Colonic mucosa (tissue), 4 donors: ENCODE measurements around the gene CFAP74. TPM values are rescaled to one million over a fixed set of nuclear protein-coding genes. Genes with fewer than 3 reads are reported as not detected.

ENCODE experiments used
- DNase-seq: peaks from one replicate; pipeline ENCODE4 v3.0.0-alpha.2; 2020
- H3K27ac ChIP-seq: fragments of 200-600 bp; one replicate; pipeline ENCODE4 v1.8.0; 2021
- H3K27me3 ChIP-seq: fragments of 200-600 bp; one replicate; pipeline ENCODE4 v1.8.0; 2021
- H3K36me3 ChIP-seq: fragments of 200-600 bp; one replicate; pipeline ENCODE4 v1.8.0; 2021
- H3K4me1 ChIP-seq: fragments of 200-600 bp; one replicate; pipeline ENCODE4 v1.8.0; 2021; ENCODE audit warnings: mild to moderate bottlenecking
- H3K4me3 ChIP-seq: fragments of 200-600 bp; one replicate; pipeline ENCODE4 v1.8.0; 2021
- H3K9ac ChIP-seq, 2 donors: one replicate each; pipeline ENCODE4 v1.7.0; 2013; ENCODE audit warnings: control low read depth in 2 of 2, low read depth in 2 of 2, low read length in 2 of 2
- H3K9me3 ChIP-seq: fragments of 200-600 bp; one replicate; pipeline ENCODE4 v1.8.0; 2021
- intact Hi-C: fragments of 100-400 bp; cut with DNase I; formaldehyde crosslinking; loops from one replicate; pipeline ENCODE4 v1.14.1; 2022
- total RNA-seq, 2 donors: library from RNA; stranded (reverse); fragmentation: NEBNext Ultra II Directional in 1 of 2; extraction: Animal tissue kit (Norgen Biotek cat#: 25700) in 1 of 2; gene quantifications; one replicate each; pipeline ENCODE4 v1.2.1, GENCODE V29; 2021
- TF ChIP-seq, protein P1 (sequence below): fragments of 200-600 bp; IDR thresholded peaks from one replicate; pipeline ENCODE4 v1.8.0; 2022; ENCODE audit warnings: antibody characterized with exemption, mild to moderate bottlenecking
- donor health status: healthy.
- donor health status: DM: no; HTN: no; CAD: no.
- donor health status: DM: no; HTN: no; CAD: no.

Gene CFAP74
- total RNA-seq, 2 donors from 2014 or later: 0.10 to 0.16 TPM

- peaks cover 19% of the 10 kb centered on the region for H3K4me1 ChIP-seq
- TF ChIP-seq, protein P1, sequence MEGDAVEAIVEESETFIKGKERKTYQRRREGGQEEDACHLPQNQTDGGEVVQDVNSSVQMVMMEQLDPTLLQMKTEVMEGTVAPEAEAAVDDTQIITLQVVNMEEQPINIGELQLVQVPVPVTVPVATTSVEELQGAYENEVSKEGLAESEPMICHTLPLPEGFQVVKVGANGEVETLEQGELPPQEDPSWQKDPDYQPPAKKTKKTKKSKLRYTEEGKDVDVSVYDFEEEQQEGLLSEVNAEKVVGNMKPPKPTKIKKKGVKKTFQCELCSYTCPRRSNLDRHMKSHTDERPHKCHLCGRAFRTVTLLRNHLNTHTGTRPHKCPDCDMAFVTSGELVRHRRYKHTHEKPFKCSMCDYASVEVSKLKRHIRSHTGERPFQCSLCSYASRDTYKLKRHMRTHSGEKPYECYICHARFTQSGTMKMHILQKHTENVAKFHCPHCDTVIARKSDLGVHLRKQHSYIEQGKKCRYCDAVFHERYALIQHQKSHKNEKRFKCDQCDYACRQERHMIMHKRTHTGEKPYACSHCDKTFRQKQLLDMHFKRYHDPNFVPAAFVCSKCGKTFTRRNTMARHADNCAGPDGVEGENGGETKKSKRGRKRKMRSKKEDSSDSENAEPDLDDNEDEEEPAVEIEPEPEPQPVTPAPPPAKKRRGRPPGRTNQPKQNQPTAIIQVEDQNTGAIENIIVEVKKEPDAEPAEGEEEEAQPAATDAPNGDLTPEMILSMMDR: no peak
- no peak for DNase-seq
- H3K36me3 ChIP-seq: no peaks in the 10 kb centered on the region
- H3K27me3 ChIP-seq: no peaks in the 10 kb centered on the region
- no peaks in the 10 kb centered on the region for H3K9me3 ChIP-seq
- peak overlapping the region; percentile 61 for H3K4me3 ChIP-seq
- peak overlapping the region; percentile 2 for H3K27ac ChIP-seq
- intact Hi-C loops: no loop called here
- peak overlapping the region; percentile 55 to 58 for H3K9ac ChIP-seq
Measured at GRCh38 chr1:2050793-2051682, 47.5 kb upstream of the CFAP74 start.

DNA sequence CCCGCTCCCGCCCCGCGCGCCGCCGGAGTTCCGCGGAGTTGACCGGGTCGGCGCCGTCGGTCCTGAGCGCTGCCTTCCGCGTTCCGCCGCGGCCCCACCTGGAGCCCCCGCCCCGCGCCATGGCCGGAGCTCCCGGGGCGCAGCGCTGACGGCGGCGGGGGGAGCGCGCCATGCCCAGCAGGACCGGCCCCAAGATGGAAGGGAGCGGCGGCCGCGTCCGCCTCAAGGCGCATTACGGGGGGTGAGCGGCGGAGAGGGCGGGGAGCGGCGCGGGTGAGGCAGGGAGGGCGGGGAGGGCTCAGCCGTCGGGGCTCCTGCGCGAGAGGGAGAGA is 46.8 kb upstream of the CFAP74 start:
- intact Hi-C loops: no loop called here
- H3K9ac ChIP-seq: peak overlapping the region; percentile 55 to 58
- peak overlapping the region; percentile 61 for H3K4me3 ChIP-seq
- no peak for DNase-seq
- peak overlapping the region; percentile 2 for H3K27ac ChIP-seq
- H3K36me3 ChIP-seq: no peaks in the 10 kb centered on the region
- H3K9me3 ChIP-seq: no peaks in the 10 kb centered on the region
- TF ChIP-seq, protein P1: no peak
- H3K27me3 ChIP-seq: peaks cover 4% of the 10 kb centered on the region
- H3K4me1 ChIP-seq: peaks cover 19% of the 10 kb centered on the region

- H3K4me1 ChIP-seq: peaks cover 23% of the 10 kb centered on the region
- H3K36me3 ChIP-seq: no peaks in the 10 kb centered on the region
- peak within 1 kb of the TSS; percentile 71 to 79 for H3K9ac ChIP-seq
- intact Hi-C loops: no loop called here
- peak; percentile 94 for DNase-seq
- H3K27me3 ChIP-seq: peaks cover 4% of the 10 kb centered on the region
- peak within 1 kb of the TSS; percentile 61 for H3K4me3 ChIP-seq
- TF ChIP-seq, protein P1: no peak
- H3K27ac ChIP-seq: peak within 1 kb of the TSS; percentile 64
- H3K9me3 ChIP-seq: no peaks in the 10 kb centered on the region
Measured at GRCh38 chr1:2049718-2050431, 46.3 kb upstream of the CFAP74 start, which contains the start of gene PRKCZ. TSS of gene PRKCZ (plus strand) at chr1:2050411. CDS start at chr1:2050631, 220 bp downstream.

DNA sequence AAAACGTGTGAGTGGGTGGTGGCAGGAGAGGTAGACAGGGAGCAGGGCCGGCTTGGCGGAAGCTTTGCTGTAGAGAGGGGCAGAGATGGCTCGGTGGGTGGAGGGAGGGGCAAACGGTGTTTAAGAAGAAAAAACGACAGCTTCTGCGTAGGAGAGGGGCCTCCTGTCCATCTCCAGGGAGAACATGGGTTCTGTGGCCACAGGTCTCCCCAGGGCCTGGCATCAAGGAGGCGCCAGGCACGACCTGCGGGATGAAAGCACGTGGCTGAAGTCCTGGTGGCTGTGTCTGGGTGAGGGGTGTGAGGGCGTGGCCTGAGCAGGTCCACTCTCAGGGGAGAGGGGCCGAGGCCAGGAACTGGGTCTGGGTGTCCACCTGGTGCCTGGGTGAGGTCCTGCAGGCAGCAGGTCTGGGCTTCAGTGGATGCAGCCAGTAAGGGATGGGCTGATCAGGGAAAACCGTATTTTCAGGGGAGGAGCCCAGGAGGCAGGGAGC is 45.7 kb upstream of the CFAP74 start:
- TF ChIP-seq, protein P1: peak; percentile 24
- peak overlapping the region; percentile 64 for H3K27ac ChIP-seq
- no peaks in the 10 kb centered on the region for H3K36me3 ChIP-seq
- no peaks in the 10 kb centered on the region for H3K9me3 ChIP-seq
- peaks cover 23% of the 10 kb centered on the region for H3K4me1 ChIP-seq
- peak; percentile 55 for DNase-seq
- peaks cover 4% of the 10 kb centered on the region for H3K27me3 ChIP-seq
- intact Hi-C loops: no loop called here
- H3K4me3 ChIP-seq: peak overlapping the region; percentile 61
- H3K9ac ChIP-seq: peak overlapping the region; percentile 71 to 79
